Subcutaneous abdominal adipose tissue (tissue), 5 donors: ENCODE data around the gene CNP.

Experiments used
- H3K27ac ChIP-seq: one replicate; pipeline ENCODE4 v1.7.0; 2013; ENCODE audit warnings: low read depth, mild to moderate bottlenecking, inconsistent platforms, low read length, moderate library complexity
- H3K27me3 ChIP-seq, 5 donors: one replicate each; pipeline ENCODE4 v1.7.0; 2013; ENCODE audit warnings: low read length in 5 of 5, inconsistent platforms in 1 of 5; ENCODE audit not compliant: control insufficient read depth in 5 of 5, insufficient read depth in 4 of 5
- H3K36me3 ChIP-seq, 5 donors: one replicate each; pipeline ENCODE4 v1.7.0; 2013; ENCODE audit warnings: low read length in 5 of 5; ENCODE audit not compliant: control insufficient read depth in 5 of 5, insufficient read depth in 5 of 5
- H3K4me1 ChIP-seq, 5 donors: one replicate each; pipeline ENCODE4 v1.7.0; 2013; ENCODE audit warnings: low read length in 5 of 5, mild to moderate bottlenecking in 3 of 5, moderate library complexity in 1 of 5; ENCODE audit not compliant: control insufficient read depth in 5 of 5, insufficient read depth in 5 of 5
- H3K4me3 ChIP-seq, 5 donors: one replicate each; pipeline ENCODE4 v1.7.0; 2013; ENCODE audit warnings: low read length in 5 of 5, low read depth in 1 of 5
- H3K9ac ChIP-seq, 5 donors: one replicate each; pipeline ENCODE4 v1.7.0; 2013; ENCODE audit warnings: low read length in 5 of 5, mild to moderate bottlenecking in 4 of 5, moderate library complexity in 3 of 5
- H3K9me3 ChIP-seq, 5 donors: one replicate each; pipeline ENCODE4 v1.7.0; 2013; ENCODE audit warnings: low read length in 5 of 5; ENCODE audit not compliant: control insufficient read depth in 5 of 5
- donor health status: healthy.
- donor health status: healthy.
- donor health status: healthy.
- donor health status: healthy.
- donor health status: healthy.

CNP gene

DNA sequence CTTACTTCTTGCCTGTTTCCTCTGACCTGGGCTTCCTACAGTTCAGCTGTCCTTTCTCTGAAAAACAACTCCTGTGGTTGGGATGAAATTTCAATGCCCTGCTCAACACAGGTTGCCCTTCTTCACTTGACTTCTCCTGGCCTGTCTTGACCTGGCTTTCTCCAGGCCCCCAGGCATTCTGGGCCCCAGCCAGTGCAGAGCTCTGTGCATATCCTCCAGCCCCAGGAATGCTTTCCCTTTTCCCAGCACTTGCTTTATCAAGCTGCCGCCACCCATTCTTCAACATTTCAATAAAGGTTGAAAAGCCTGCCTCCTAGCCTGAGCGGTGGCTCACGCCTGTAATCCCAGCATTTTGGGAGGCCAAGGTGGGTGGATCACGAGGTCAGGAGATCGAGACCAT is 25.4 kb upstream of the CNP start:
- H3K4me1 ChIP-seq = peaks cover 0 to 39% (median 25%) of the 10 kb centered on the region in 5 donors
- H3K36me3 ChIP-seq = no peaks in the 10 kb centered on the region
- H3K4me3 ChIP-seq = no peak overlapping the region
- no peaks in the 10 kb centered on the region for H3K9me3 ChIP-seq
- no peak overlapping the region for H3K9ac ChIP-seq
- H3K27me3 ChIP-seq = no peaks in the 10 kb centered on the region
- H3K27ac ChIP-seq = no peak overlapping the region

DNA sequence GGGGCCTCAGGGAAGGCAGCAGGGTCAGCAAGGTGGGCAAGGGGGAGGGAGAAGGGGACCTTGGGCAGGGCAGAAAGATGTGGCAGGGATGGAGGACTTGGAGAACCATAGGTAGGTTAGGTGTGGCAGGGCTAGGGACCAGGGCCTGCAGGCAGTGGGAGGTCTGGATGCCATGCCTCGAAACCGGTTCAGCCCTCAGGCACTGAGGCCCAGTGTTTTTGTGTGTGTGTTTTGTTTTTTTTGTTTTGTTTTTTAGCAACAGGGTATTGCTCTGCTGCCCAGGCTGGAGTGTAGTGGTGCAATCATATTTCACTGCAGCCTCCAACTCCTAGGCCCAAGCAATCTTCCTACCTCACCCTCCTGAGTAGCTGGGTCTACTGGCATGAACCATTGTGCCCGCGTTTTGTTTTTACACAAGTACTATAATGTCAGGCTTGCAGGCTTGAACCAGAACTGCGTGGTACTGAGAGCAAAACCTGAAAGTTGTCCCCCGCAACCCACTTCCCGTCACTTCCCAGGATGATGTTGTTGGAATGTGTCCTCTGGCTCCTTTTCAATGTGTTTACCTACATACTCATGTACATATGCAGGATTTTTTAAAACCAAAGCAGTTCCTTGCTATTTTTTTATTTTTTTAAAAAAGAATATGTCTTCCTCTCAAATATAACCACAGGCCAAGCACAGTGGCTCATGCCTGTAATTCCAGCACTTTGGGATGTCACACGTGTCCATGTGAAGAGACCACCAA is 23.8 kb upstream of the CNP start:
- Histone ChIP-seq H3K36me3 (no peaks in the 10 kb centered on the region), H3K4me1 (peaks cover 0 to 34% (median 22%) of the 10 kb centered on the region in 5 donors), H3K27me3 (no peaks in the 10 kb centered on the region), H3K4me3 (no peak overlapping the region), H3K27ac (no peak overlapping the region), H3K9me3 (no peaks in the 10 kb centered on the region), H3K9ac (no peak overlapping the region)

DNA sequence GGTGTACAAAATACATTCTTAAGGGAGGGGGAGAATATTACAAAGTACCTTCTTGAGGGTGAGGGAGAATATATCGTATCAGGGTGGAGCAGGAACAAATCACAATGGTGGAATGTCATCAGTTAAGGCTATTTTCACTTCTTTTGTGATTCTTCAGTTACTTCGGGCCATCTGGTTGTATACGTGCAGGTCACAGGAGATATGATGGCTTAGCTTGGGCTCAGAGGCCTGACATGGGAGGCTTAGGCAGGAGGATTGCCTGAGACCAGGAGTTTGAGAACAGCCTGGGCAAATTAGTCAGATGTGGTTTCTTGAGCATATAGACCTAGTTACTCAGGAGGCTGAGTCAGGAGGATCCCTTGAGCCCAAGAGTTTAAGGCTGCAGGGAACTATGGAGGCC is 23.1 kb upstream of the CNP start:
- peaks cover 0 to 28% (median 15%) of the 10 kb centered on the region in 5 donors for H3K4me1 ChIP-seq
- no peaks in the 10 kb centered on the region for H3K36me3 ChIP-seq
- no peak overlapping the region for H3K9ac ChIP-seq
- no peaks in the 10 kb centered on the region for H3K9me3 ChIP-seq
- no peaks in the 10 kb centered on the region for H3K27me3 ChIP-seq
- no peak overlapping the region for H3K4me3 ChIP-seq
- no peak overlapping the region for H3K27ac ChIP-seq

DNA sequence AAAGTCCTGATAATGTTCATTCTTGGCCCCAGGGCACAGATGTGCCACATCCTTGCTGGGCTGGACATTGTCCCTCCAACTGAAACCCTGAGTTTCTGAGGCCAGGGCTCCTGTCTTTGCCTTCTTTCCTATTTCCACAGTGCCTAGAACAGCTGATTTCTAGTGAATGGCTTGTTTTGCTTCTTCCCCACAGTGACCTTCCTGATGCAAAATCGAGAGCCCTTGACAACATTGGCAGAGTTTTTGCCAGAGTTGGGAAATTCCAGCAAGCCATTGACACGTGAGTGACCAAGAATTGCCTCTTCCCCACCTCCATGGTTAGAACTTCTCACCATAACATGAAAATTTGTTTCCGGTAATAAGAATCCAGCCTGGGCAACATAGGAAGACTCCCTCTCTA is 21.7 kb upstream of the CNP start:
- H3K9ac ChIP-seq = no peak overlapping the region
- H3K9me3 ChIP-seq = no peaks in the 10 kb centered on the region
- peaks cover 0 to 13% (median 5%) of the 10 kb centered on the region in 5 donors for H3K4me1 ChIP-seq
- H3K4me3 ChIP-seq = no peak overlapping the region
- H3K27ac ChIP-seq = no peak overlapping the region
- no peaks in the 10 kb centered on the region for H3K27me3 ChIP-seq
- H3K36me3 ChIP-seq = peaks cover 0 to 7% (median 0%) of the 10 kb centered on the region in 5 donors

DNA sequence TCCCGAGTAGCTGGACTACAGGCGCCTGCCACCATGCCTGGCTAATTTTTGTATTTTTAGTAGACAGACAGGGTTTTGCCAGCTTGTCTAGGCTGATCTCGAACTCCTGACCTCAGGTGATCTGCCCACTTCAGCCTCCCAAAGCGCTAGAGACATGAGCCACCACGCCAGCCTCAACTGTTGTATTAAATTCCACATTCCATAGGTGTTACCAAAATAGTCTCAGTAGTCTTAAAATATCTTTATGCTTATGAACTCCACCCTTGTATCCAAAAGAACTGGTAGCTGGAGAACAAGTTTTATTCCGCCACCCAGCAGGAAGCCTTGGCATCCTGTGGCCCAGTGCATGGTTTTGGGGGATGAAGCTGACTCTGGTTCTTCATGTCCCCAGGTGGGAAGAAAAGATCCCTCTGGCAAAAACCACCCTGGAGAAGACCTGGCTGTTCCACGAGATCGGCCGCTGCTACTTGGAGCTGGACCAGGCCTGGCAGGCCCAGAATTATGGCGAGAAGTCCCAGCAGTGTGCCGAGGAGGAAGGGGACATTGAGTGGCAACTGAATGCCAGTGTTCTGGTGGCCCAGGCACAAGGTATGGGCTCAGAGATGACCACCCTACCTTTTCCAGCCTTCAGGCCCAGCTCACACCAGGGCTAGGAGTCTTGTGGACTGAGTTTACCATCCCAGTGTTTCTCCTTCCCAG is 17.7 kb upstream of the CNP start:
- no peak overlapping the region for H3K27ac ChIP-seq
- no peak overlapping the region for H3K4me3 ChIP-seq
- H3K4me1 ChIP-seq = peaks cover 0 to 7% (median 0%) of the 10 kb centered on the region in 5 donors
- H3K27me3 ChIP-seq = no peaks in the 10 kb centered on the region
- H3K9ac ChIP-seq = no peak overlapping the region
- peaks cover 0 to 7% (median 0%) of the 10 kb centered on the region in 5 donors for H3K36me3 ChIP-seq
- H3K9me3 ChIP-seq = no peaks in the 10 kb centered on the region

DNA sequence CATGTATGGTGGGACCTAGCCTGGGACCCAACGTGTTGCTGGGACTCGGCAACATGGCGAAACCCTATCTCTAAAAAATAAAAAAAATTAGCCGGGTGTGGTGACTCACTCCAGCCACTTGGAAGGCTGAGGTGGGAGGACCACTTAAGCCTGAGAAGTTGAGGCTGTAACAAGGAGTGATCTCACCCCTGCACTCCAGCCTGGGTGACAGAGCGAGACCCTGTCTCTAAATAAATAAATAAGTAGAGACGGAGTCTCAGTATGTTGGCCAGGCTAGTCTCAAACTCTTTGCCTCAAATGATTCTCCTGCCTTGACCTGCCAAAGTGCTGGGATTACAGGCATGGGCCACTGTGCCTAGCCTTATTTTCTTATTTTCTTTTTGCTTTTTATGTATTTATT is 10.1 kb upstream of the CNP start:
- H3K9me3 ChIP-seq = no peaks in the 10 kb centered on the region
- no peaks in the 10 kb centered on the region for H3K27me3 ChIP-seq
- no peaks in the 10 kb centered on the region for H3K36me3 ChIP-seq
- peak overlapping the region in 1 of 5 donors; percentile 11 for H3K9ac ChIP-seq
- H3K4me3 ChIP-seq = no peak overlapping the region
- H3K27ac ChIP-seq = no peak overlapping the region
- peaks cover 0 to 25% (median 11%) of the 10 kb centered on the region in 5 donors for H3K4me1 ChIP-seq

DNA sequence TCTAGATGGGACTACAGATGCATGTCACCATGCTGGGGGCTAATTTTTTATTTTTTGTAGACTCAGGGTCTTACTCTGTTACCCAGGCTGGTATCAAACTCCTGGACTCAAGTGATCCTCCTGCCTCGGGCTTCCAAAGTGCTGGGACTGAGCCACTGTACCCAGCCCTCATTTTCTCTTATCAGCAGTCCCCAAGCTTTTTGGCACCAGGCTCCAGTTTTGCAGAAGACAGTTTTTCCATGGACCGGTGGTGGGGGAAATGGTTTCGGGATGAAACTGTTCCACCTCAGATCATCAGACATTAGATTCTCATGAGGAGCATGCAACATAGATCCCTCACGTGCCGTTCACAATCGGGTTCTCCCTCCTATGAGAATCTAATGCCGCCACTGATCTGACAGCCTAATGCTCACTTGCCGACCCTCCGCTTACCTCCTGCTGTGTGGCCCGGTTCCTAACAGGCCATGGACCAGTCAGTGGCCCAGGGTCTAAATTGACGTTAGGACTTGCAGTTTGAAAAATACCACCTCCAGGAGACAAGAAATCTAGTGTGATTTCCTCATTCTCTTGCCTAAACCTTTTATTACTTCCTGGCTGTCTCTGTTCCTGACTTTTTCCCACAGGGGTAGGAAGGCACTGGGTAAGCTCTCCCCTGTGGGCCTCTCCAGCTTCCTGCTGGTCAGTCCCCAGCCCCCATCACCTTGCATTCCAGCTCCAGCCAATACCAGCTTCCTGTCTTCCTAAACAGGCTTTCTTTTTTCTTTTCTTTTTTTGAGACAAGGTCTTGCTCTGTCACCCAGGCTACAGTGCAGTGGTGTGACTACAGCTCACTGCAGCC is 9.3 kb upstream of the CNP start:
- no peak overlapping the region for H3K27ac ChIP-seq
- no peak overlapping the region for H3K4me3 ChIP-seq
- no peaks in the 10 kb centered on the region for H3K27me3 ChIP-seq
- no peaks in the 10 kb centered on the region for H3K36me3 ChIP-seq
- peak overlapping the region in 1 of 5 donors; percentile 47 for H3K9ac ChIP-seq
- H3K4me1 ChIP-seq = peaks cover 0 to 26% (median 11%) of the 10 kb centered on the region in 5 donors
- no peaks in the 10 kb centered on the region for H3K9me3 ChIP-seq

DNA sequence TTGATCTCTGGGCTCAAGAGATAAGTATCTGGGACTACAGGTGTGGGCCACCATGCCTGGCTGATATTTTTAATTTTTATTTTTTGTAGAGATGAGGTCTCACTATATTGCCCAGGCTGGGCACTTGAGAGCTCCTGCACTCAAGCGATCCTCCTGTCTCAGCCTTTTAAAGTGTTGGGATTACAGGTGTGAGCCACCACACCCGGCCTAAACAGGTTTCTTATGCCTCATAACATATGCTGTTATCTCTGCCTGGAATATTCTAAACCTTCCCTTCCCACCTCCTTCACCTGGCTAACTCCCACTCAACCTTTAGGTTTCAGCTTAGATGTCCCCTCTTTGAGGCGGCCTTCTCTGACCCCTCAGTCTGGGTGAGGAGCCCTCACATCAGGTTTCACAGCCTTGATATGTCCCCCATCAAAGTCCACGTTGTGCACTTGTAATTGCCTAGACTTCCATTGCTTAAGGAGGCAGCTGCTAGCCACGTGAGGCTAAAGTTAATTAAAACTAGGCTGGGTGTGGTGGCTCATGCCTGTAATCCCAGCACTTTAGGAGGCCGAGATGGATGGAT is 8.6 kb upstream of the CNP start:
- Histone ChIP-seq H3K4me3 (no peak overlapping the region), H3K27ac (no peak overlapping the region), H3K4me1 (peaks cover 2 to 33% (median 15%) of the 10 kb centered on the region in 5 donors), H3K36me3 (no peaks in the 10 kb centered on the region), H3K27me3 (no peaks in the 10 kb centered on the region), H3K9me3 (no peaks in the 10 kb centered on the region), H3K9ac (peak overlapping the region in 1 of 5 donors; percentile 47)

DNA sequence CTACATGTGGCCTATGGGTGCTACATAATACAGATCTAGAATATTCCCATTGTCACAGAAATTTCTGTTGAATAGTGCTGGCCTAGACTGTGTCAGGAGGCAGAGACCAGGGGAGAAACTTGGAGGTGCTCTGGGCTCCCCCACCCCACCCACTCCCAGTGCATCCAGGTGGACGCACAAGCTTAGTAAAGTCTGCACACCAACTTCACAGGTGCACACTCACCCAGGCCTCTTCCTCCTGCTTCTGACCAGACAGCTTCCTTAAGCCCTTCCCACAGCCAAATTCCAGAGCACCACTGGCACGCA is 7.6 kb upstream of the CNP start:
- peaks cover 2 to 36% (median 15%) of the 10 kb centered on the region in 5 donors for H3K4me1 ChIP-seq
- no peaks in the 10 kb centered on the region for H3K36me3 ChIP-seq
- no peak overlapping the region for H3K4me3 ChIP-seq
- no peaks in the 10 kb centered on the region for H3K9me3 ChIP-seq
- H3K27ac ChIP-seq = no peak overlapping the region
- H3K9ac ChIP-seq = no peak overlapping the region
- no peaks in the 10 kb centered on the region for H3K27me3 ChIP-seq
